HEK293T (cell line): Measurements from ENCODE around the gene PPDPF.

ENCODE experiments used
- ARNT ChIP-seq: fragments of 450-650 bp; IDR thresholded peaks from 2 replicates; pipeline ENCODE4 v1.6.1; 2017; ENCODE audit warnings: mild to moderate bottlenecking
- BHLHE40 ChIP-seq: fragments of 450-650 bp; IDR thresholded peaks from 2 replicates; pipeline ENCODE4 v1.6.1; 2016; ENCODE audit warnings: mild to moderate bottlenecking, moderate library complexity, borderline replicate concordance
- CTBP1 ChIP-seq: fragments of 450-650 bp; IDR thresholded peaks from 2 replicates; pipeline ENCODE4 v1.6.1; 2016; ENCODE audit warnings: borderline replicate concordance
- FOXA1 ChIP-seq: fragments of 450-650 bp; IDR thresholded peaks from 2 replicates; pipeline ENCODE4 v1.6.1; 2016; ENCODE audit warnings: mild to moderate bottlenecking
- FOXK2 ChIP-seq: fragments of 450-650 bp; IDR thresholded peaks from 2 replicates; pipeline ENCODE4 v1.6.1; 2016; ENCODE audit warnings: mild to moderate bottlenecking
- FOXM1 ChIP-seq: fragments of 450-650 bp; IDR thresholded peaks from 2 replicates; pipeline ENCODE4 v1.6.1; 2017; ENCODE audit warnings: mild to moderate bottlenecking, borderline replicate concordance
- HDGF ChIP-seq: fragments of 450-650 bp; IDR thresholded peaks from 2 replicates; pipeline ENCODE4 v1.6.1; 2017; ENCODE audit warnings: antibody characterized with exemption, borderline replicate concordance
- NFRKB ChIP-seq: fragments of 450-650 bp; IDR thresholded peaks from 2 replicates; pipeline ENCODE4 v1.6.1; 2016; ENCODE audit warnings: mild to moderate bottlenecking, moderate library complexity
- SP1 ChIP-seq: fragments of 450-650 bp; IDR thresholded peaks from 2 replicates; pipeline ENCODE4 v1.6.1; 2017
- SUZ12 ChIP-seq: fragments of 450-650 bp; IDR thresholded peaks from 2 replicates; pipeline ENCODE4 v1.6.1; 2016; ENCODE audit warnings: mild to moderate bottlenecking
- TARDBP ChIP-seq: fragments of 450-650 bp; IDR thresholded peaks from 2 replicates; pipeline ENCODE4 v1.6.1; 2016
- TF ChIP-seq, protein P1 (sequence below): fragments of 450-650 bp; IDR thresholded peaks from 2 replicates; pipeline ENCODE4 v1.6.1; 2016

DNA sequence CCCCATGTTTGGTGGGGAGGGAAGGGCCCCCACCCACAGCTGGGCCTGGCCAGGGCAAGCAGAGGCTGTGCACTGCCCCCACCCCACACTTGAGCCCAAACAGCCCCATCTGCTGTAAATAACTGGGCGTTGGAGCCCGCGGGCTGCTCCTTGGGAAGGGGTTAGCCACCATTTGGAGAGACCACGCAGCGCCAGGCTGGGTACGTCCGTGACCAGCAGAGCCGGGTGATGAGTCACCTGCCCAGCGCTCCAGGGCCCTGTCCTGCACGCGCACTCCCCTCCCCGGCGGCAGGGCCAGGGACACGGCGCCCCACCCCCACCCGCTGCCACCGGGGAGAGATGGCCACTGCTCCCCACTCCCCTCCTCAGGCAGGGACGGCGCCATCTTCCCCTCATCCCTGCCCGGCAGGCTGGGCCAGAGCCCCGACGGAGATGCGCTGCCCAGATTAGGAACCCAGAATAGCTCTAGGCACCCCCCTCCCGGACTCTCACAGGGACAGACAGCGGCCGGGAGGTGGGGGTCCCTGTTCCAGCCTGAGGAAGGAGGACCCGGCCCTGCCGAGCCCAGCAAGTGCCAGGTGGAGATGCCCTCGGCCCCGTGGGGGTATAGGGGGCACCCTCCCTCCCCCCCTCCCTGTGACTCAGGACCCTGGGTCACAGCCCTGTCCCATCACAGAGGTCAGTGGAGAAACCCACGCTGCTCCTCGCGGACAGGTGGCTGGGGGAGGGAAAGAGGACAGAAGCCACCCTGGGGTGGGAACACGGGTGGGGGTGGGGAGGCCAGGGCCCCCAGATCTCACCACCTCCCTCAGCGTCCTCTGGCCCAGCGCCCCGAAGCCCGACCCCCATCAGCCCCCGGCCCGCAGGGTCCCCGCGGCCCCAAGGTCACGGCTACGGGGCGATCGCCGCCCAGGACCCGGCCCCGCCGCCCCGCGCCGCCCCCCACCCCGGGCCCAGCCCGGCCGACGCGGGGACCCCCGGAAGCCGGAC lies 22.3 kb upstream of the PPDPF start:
- TF ChIP-seq ARNT: no peak
- TF ChIP-seq FOXK2: no peak
- no peak for TF ChIP-seq SUZ12
- no peak for TF ChIP-seq NFRKB
- no peak for TF ChIP-seq FOXA1
- TF ChIP-seq FOXM1: no peak
- TF ChIP-seq, protein P1, sequence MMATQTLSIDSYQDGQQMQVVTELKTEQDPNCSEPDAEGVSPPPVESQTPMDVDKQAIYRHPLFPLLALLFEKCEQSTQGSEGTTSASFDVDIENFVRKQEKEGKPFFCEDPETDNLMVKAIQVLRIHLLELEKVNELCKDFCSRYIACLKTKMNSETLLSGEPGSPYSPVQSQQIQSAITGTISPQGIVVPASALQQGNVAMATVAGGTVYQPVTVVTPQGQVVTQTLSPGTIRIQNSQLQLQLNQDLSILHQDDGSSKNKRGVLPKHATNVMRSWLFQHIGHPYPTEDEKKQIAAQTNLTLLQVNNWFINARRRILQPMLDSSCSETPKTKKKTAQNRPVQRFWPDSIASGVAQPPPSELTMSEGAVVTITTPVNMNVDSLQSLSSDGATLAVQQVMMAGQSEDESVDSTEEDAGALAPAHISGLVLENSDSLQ: no peak
- TF ChIP-seq CTBP1: no peak
- TF ChIP-seq TARDBP: no peak
- no peak for TF ChIP-seq BHLHE40
- TF ChIP-seq SP1: no peak
- no peak for TF ChIP-seq HDGF
